NCI-H128 (cell line): ENCODE results near the gene MAD2L2.
A peak's percentile ranks its signal among the peaks of the same experiment; 100 is the strongest.

Experiments used
- DNase-seq: peaks from one replicate; lab custom pipeline; 2025; ENCODE audit not compliant: unreplicated experiment; lab: John Stamatoyannopoulos, UW

Gene MAD2L2

DNA sequence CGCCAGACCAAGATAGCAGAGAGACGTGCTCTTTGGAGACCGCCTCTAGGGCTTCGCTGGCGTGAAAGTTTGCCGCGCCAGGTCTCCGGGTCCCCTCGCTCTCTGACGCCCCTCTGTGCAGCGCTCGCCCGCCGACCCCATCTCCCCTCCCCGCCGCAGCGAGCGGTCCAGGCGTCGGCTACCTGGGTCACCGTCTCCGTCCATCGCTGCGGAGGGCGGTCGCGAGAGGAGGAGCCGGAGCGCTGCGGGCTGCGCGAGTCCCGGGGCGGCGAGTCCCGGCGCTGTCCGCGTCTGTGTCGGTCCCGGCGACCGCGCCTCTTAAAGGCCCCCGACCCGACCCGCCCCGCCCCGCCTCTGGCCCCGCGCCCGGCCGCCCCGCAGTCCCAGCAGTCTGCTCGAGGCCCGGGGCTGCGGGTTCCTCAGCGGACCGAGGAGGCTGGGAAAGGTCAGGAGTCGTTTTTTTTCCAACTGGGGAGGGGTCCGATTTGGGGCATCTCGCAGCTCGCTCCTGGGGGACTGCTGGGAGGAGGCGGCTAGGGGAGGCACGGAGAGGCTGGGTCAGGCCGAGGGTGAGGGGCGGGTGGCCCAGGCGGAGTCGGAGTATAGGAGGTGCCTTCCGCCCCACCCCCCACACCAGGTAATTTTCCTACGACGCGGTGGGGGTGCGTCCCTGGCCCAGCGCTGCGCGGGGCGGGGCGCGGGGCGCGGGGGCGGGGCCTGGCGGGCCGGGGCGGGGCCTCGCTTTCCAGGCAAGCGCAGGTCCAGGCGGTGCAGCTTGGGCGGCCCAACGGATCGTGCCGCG is 26.6 kb downstream of the MAD2L2 start, which contains the start of the genes FBXO2 and FBXO44:
TSS of gene FBXO2 (minus strand) at position 293 of the 802 bp plus-strand sequence. CDS start at position 204, 89 bp downstream.
TSS of gene FBXO44 (plus strand) at position 741 of the 802 bp plus-strand sequence. CDS start 959 bp downstream, outside the sequence.
- DNase-seq: no peak

DNA sequence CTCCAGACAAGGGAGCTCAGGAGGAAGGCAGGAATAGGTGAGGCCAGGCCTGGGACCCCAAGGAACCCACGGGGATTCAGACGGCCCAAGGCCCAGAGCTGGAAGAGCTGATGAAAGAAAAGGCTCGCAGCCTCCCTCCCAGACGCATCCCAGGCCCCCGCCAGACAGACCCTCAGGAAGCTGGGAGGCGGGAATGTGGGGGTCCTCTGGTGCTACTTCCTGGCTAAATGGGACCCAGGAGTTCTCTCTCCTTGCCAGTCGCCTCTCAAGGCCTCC is 27.1 kb downstream of the MAD2L2 start:
- DNase-seq: no peak

DNA sequence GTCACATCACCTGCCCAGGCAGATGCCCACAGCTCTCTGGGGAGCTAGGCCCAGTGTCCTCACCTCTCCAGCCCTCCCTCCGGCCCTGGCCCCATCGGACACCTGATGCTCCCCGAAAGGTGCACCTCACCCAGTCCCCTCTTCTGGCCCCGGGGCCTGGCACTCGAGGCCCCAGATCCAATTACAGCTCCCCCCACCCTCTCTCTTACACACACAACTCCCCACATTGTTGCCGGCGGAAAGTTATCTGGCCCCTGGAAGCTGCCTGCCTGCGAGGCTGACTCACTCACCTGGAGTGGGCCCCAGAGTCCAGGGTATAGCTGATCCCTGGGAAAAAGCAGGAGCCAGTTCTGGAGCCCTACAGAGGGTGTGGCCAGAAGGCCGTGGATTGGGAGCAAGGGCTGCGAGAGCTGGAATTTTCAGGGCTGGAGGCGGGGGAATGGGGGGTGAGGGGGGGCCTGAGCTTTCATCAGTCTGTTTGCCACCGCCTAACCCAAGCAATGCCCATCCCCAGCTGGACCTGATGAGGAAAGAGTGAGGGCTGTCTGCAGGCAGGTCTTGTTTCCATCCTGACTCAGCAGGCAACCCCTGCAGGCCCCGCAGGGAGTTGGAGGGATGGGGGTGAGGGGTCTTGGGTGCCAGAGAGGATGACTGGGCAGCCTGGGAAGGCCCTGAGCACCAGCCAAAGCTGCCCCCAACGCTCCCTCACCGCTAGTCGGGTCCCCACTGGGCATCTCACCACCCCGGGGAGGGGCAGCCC is 27.7 kb downstream of the MAD2L2 start:
- DNase-seq: no peak

DNA sequence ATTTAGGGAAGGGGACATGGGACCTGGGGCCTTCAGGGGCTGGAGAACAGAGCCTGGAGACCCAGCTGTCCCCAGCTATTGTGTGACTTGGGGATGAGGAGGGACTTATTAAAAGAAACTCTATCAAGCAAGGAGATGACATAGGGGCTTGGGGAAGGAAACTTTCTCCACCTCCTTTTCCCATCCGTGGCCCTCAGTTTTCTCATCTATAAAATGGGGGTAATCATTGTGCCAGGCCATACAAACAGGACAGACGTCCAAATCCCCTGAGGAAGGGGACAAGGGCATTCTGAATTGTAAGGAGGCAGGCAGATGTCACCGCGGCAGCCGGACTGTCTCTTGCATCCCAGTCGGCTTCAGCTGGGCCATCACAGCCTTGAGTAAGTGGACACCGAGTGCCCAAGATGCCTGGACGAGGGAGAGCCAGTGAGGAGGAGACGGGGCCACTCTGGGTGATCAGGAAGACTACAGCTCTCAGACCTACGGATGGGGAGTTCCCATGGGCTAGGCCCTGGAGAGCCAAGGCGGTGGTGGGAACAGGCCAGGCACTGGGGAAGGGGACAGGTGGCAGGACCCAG is 28.7 kb downstream of the MAD2L2 start:
- DNase-seq: no peak

DNA sequence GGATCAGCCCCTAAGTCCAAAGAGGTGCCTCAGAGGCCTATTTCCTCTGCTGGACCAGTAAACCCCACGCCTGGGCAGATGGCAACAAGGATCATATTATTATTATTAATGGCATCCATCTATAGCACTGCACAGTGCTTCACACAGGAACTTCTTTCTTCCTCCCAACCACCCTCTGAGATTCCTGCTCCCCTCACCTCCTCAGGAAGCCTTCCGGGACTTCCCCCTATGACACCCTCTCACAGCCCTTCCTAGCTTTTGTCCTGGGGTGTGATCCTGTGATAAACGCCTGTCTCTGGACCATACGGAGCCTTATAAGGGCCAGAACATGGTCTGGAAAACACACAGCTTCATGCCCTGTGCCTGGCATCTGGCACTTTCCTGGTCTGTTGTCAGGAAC is 29.9 kb downstream of the MAD2L2 start:
- DNase-seq: no peak

DNA sequence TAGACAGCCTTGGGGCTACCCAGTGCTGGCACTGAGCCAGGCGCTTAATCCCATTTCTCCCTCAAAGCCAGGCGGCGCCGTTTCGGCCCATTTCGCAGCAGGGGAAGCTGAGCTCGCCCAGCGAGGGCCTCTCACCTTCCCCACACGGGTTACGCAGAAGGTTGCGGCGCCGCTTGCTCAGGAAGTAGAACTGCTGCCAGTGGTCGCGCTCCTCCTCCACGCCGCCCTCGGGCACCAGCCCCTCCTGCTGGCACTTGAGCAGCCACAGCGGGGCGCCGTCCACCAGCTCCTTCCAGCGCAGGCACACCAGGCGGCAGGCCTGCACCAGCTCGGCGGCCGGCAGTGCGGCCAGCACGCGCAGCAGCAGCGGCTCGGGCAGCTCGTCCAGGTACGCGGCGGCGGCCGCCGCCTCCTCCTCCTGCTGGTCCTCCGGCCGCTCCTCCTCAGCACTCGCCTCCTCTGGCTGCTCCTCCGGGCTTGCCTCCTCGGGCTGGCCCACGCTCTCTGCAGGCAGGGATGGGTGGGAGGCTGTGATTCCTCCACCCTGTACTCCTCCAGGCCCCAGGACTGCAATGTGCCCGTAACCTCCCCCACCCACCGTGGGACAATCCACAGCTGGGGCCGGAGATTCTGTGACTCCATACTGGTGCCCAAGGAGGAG is 30.5 kb downstream of the MAD2L2 start:
- no peak for DNase-seq

DNA sequence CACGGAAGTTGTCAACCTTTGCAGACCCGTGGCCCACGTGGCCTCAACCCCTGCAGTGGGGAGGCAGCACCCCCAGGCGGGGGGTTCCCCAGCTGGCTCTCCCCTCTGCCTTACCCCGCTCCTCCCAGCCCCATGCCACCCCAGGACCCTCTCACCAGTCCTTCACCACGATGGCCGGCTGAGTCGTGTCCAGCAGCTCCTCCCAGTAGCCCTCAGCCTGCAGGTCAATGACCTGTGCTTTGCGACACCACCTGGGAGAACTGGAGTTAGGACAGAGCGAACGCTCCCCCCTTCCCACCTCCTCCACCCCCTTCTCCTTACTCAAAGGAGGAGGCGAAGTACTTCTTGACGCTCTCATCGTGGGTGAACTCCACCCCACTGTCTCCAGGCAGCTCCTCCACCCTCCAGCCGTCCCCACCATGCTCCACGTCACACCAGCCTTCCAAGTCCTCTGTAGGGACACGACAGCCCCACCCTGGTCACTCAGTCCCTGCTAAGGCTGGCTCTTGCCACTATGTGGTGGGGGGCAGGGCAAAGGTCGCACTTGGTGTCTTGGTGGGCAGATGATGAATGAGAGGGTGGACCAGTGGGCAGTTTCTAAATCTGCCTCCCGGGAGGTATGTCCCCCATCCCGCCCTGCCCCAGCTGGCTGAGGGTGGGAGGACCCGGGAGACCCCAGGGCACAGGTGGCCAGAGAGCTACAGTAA is 31.2 kb downstream of the MAD2L2 start:
- no peak for DNase-seq

DNA sequence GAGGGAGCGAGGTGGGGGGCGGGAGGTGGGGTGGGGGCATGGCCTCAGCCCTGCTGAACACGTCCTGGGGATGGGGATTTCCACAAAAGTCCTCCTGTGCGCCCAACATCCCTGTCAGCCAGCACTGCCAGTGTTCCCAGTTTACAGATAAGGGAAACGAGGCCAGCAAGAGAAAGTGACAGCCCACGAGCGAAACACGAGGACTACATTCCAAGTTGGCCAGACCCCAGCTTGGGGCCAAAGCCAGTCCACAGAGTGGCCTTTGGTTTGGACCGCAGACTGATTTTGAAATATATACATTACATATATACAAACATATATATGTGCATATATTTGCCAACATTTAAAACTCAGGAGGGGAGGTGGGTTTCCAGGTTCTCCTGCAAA is 31.7 kb downstream of the MAD2L2 start:
- DNase-seq: no peak

DNA sequence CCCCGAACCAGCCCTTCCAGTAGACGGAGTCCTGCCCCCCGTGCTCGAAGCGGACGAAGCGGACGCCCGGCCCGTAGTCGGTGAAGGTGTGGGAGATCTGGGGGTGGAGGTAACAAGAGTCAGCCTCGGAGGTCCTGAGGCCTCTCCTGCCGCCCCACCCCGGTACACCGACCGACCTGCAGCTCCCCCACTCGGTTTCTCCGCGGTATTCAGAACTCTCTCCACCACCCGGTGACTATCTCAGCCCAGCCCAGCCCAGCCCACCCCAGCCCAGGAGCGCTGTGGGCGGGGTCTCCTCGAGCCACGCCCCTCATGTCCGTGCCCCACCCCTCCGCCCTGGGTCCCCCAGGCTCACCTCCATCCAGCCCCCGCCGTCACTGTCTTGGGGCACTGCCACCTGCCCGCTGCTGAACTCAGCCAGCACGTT is 32.2 kb downstream of the MAD2L2 start:
- no peak for DNase-seq

DNA sequence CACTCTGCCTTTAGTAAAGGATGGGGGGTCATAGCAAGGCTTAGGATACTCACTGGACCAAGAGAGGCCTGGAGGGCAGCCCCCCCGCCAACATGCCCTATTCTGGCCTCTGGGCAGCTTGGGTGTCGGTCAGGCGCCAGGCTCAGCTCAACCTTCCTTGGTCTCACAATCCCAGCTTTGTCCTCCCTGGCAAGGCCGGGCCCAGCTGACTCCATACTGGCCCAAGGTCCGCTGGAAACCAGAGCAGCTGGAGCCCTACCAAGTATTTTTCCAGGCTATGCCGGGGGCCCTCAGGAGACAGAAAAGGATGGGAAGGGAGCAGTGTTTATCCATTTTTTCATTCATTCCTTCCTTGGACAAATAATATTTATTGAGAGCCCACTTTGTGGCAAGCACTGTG is 32.9 kb downstream of the MAD2L2 start:
- DNase-seq: no peak

DNA sequence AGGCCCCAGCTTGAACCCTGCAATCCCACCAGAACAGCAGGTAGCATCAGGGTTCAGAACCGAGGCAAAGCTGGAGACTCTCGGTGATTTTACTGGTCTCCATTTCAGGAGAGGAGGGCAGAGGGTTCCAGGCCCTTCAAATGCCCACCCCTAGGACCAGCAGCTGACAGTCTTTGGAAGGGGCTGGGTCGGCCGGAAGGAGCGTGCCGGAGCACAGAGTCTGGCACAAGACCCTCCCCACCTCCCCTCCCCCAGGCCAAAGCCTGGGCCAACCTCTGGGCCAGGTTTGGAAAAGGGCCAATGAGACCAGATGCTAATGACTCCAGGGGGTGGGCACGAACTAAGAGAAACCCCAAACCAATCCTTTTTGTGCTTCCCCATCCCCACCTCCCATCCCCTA is 33.6 kb downstream of the MAD2L2 start:
- DNase-seq: no peak

DNA sequence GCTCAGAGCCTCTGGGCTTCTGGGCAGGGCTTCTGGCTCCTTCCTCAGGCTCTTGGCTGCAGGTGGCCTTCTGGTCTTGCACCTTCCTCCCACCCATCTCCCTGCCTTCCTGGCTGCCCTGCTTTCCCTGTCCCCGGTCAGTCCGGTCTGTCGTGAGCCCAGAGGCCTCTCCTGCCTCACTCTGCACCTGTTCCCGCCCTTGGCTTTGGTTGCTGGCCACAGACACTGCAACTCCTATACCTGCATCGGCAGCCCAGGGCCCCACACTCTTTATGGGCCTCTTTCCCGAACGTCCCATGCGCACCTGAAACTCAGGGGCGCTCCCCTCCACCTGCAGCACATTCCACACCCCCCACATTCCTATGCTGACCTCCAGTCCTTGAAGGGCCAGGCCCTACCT is 34.6 kb downstream of the MAD2L2 start:
- DNase-seq: no peak

DNA sequence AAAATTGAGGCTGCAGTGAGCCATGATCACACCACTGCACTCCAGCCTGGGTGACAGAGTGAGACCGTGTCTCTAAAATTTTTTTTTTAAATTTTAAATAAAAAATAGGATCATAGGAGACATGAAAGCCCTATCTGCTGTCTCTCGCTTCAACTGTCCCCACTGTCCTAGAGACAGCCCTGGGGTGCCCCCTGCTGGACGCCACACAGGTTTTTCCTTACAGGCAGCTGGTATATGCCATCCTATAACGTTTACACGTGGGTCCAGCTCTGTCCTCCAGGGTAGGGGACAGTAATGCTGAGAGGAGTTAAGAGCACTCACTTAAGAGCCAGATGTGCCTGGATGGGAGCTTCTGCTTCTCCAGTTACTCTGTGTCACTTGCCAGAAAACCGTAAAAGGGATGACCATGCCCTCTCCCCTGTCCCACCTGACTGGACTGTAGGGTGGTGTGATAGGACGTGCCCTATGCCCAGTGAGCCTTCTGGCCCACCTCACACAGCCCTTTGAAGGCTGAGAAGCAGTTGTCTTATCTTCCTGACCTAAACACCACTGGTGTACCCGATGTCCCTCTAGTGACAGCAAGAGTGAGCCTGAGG is 35.2 kb downstream of the MAD2L2 start:
- peak; percentile 71 for DNase-seq

DNA sequence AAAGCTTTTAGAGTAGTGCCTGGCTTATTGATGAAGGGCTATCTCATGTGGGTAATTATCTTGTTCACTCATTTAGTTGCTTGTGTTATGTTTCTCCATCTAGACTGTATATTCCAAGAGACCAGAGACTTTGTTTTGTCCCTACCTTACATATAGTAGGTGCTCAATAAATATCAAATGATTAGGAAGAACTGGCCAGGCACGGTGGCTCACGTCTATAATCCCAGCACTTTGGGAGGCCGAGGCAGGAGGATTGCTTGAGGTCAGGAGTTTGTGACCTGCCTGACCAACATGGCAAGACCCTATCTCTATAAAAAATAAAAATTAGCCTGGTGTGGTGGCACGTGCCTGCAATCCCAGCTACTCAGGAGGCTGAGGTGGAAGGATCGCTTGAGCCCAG is 35.7 kb downstream of the MAD2L2 start:
- DNase-seq: no peak

DNA sequence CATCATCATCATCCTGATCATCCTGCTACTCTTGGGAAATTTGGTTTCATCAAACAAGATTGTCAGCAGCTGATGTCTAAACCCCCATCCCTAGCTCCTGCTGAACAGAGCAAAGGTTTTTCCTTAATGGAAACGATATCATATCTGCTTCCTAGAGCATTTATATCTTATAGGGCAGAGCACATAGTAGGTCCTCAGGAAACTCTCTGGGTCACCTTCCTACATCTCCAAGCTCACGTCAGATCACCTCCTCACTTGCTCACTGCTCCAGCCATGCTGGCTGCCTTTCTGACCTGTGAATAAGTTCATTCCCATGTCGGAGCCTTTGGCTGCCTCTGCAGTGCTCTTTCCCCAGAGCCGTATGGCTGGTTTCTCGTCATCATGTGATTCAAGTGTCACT is 37.2 kb downstream of the MAD2L2 start:
- no peak for DNase-seq

DNA sequence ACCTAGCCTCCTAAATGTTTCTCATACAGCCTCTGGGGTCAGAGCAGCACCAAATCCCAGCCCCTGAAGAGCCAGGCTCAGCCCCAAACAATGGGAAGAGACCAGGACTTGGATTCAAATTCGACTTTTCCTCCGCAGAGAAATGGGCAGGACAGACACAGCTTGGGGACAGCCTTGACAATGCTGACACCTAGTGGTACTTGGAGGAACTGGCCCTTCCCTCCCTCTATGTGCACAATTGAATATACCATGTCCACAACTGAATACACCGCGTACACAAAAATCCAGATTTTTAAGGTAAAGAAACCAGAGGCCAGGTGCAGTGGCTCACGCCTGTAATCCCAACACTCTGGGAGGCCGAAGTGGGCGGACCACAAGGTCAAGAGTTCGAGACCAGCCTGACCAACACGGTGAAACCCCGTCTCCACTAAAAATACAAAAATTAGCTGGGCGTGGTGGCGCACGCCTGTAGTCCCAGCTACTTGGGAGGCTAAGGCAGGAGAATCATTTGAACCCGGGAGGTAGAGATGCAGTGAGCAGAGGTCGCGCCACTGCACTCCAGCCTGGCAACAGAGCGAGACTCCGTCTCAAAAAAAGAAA is 38.4 kb downstream of the MAD2L2 start:
- peak; percentile 70 for DNase-seq

DNA sequence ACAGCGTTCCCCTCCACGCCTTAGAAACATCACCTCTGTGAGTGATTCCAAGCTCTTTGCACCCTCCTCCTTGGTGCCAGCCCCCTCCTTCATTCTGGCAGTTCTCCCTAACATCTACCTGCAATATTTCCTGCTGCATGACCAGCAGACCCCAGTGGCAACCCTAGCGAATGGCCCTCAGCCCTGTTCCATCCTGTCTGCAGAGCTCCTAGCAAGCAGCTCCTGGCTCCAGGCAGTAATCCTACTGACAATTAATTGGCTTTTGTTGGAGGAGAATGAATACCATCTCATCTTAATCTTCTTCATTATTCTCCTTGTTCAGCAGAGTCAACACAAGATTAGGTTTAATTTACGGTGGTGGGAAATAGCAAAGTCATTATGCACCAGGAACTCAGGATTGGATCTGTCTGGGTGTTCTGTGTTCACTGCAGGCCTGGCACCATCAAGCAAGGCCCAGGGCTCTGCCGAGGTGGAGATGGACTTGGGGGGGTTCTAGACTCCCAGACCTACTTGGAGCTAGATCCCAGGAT is 39.1 kb downstream of the MAD2L2 start:
- no peak for DNase-seq

DNA sequence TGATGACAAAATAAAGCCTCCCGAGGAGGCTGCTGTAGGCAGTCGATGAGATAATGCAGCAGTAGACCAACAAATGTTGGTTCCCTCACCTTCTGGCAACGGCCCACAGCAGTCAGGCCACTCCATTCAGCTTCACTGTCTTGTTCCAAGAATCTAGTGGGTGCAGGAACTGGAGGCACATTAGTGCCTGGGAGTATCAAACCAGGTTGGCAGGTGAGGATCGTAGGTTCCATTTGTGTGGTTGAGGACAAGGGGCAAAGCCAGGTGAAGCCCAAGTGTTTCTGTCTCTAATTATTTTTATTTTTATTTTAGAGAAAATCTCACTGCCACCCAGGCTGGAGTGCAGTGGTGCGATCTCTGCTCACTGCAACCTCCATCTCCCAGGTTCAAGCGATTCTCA is 40.0 kb downstream of the MAD2L2 start:
- DNase-seq: no peak

DNA sequence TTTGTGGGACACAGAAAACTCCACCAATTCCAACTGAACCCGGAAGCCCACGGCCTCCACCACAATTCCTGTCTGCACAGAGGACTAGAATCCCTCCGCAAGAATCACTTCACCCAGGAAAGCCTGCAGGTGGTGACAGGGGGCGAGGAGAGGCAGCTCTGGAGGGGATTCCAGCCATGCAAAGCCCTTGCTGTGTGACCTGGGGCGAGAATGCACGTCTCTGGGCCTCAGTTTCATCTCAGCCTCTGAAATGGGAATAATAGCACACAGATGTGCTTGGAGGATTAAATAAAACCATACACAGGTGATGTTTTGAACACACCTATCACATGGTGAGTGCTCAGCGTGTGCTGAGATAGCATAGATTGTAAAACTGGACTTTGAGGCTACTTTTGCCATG is 40.8 kb downstream of the MAD2L2 start:
- no peak for DNase-seq

DNA sequence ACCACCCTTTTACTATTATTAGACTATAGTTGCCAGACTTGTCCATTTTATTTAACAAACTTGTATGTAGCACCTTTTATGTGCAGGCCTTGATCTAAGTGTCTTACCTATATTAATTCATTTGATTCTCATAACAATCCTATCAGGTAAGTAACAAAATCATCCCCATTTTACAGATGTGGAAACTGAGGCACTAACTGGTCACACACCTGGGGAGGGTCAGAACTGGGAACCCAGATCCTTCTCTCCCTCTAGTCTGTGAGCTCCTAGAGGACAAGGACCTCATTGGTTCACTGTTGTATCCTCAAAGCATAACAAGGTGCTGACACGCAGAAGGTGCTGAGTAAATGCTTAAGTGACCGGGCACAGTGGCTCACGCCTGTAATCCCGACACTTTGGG is 41.6 kb downstream of the MAD2L2 start:
- no peak for DNase-seq
